GM12878 (cell line): ENCODE data around the gene HSD17B14. TPM values are rescaled to one million over a fixed set of nuclear protein-coding genes. Genes with fewer than 3 reads are reported as not detected.

Source experiments
- ATAC-seq: fragments of 200-7000 bp; cut with Tn5 transposase; 3 replicates; pipeline ENCODE4 v1.9.1; 2020; ENCODE audit warnings: mild to moderate bottlenecking, moderate library complexity
- BruUV-seq: library from RNA; stranded (reverse); fragments of 400-500 nt; replicated peaks from 2 replicates; lab custom pipeline; 2021; lab: Mats Ljungman, UMichigan
- CTCF ChIA-PET: fragments of 300-600 bp; sonication (Branson Sonifier 250); formaldehyde crosslinking; extraction: SDS; loops from one replicate; lab custom pipeline; 2021; ENCODE audit warnings: inconsistent platforms; lab: Yijun Ruan, JAX
- POLR2A ChIA-PET: fragments of 350-600 bp; formaldehyde crosslinking; extraction: SDS; loops from one replicate; lab custom pipeline; 2021; ENCODE audit warnings: inconsistent platforms; lab: Charles Lee
- RAD21 ChIA-PET: fragments of 300-600 bp; sonication (Branson Sonifier 250); formaldehyde crosslinking; loops from one replicate; lab custom pipeline; 2023; ENCODE audit warnings: antibody characterized with exemption; ENCODE audit not compliant: unreplicated experiment; lab: Charles Lee
- SMC1A ChIA-PET: fragments of 300-600 bp; sonication (Branson Sonifier 250); formaldehyde crosslinking; loops from one replicate; lab custom pipeline; 2023; ENCODE audit not compliant: unreplicated experiment, uncharacterized antibody; lab: Charles Lee
- DNase-seq: peaks from one replicate; pipeline ENCODE4 v3.0.0-alpha.2; 2011; ENCODE audit warnings: low read depth, low spot score
- FAIRE-seq: peaks from 3 replicates; lab custom pipeline; 2011; peaks lifted over from hg19 to GRCh38; lab: Jason Lieb, UNC
- H2AFZ ChIP-seq: 2 replicates; pipeline ENCODE4 v1.6.0; 2011; ENCODE audit warnings: low read depth, low read length, control low read depth; ENCODE audit not compliant: control insufficient read depth
- H3K27ac ChIP-seq: 2 replicates; pipeline ENCODE4 v1.5.1; 2011; ENCODE audit warnings: control low read depth; ENCODE audit not compliant: control insufficient read depth, insufficient read depth
- H3K27me3 ChIP-seq, 2 experiments: replicated peaks in 1 of 2; 2 replicates each; pipeline versions ENCODE4 v1.6.0 to v1.6.1; 2011; ENCODE audit warnings: low read length in 1 of 2; ENCODE audit not compliant: control insufficient read depth in 2 of 2, insufficient read depth in 2 of 2
- H3K36me3 ChIP-seq, 2 experiments: 2 replicates each; pipeline ENCODE4 v1.5.1; 2011; ENCODE audit warnings: low read length in 1 of 2; ENCODE audit not compliant: control insufficient read depth in 2 of 2, insufficient read depth in 2 of 2
- H3K4me1 ChIP-seq: 2 replicates; pipeline ENCODE4 v1.6.1; 2011; ENCODE audit warnings: mild to moderate bottlenecking, low read length, moderate library complexity, mixed read lengths; ENCODE audit not compliant: control insufficient read depth, insufficient read depth
- H3K4me2 ChIP-seq: 2 replicates; pipeline ENCODE4 v1.6.0; 2011; ENCODE audit warnings: control low read depth; ENCODE audit not compliant: control insufficient read depth, insufficient read depth
- H3K4me3 ChIP-seq: fragments of 200-600 bp; sonication (generic); 2 replicates; pipeline ENCODE4 v1.5.1; 2016
- H3K79me2 ChIP-seq: 2 replicates; pipeline ENCODE4 v1.6.0; 2011; ENCODE audit warnings: low read length; ENCODE audit not compliant: control insufficient read depth, insufficient read depth
- H3K9ac ChIP-seq: 2 replicates; pipeline ENCODE4 v1.8.0; 2011; ENCODE audit warnings: low read length, control low read depth, mixed read lengths; ENCODE audit not compliant: control insufficient read depth, insufficient read depth
- H3K9me3 ChIP-seq: replicated peaks from 3 replicates; pipeline ENCODE4 v1.5.1; 2011; ENCODE audit warnings: mild to moderate bottlenecking, low read length; ENCODE audit not compliant: control insufficient read depth, insufficient read depth
- H4K20me1 ChIP-seq: 2 replicates; pipeline ENCODE4 v1.6.0; 2011; ENCODE audit not compliant: control insufficient read depth, insufficient read depth
- CBX3 ChIP-seq: fragments of 200-600 bp; sonication (generic); IDR thresholded peaks from 2 replicates; pipeline ENCODE4 v1.6.1; 2016; ENCODE audit warnings: low read depth, borderline replicate concordance
- CREM ChIP-seq: IDR thresholded peaks from 2 replicates; pipeline ENCODE4 v1.6.1; 2014; ENCODE audit warnings: antibody characterized with exemption, low read depth
- EED ChIP-seq: sonication (generic); IDR thresholded peaks from 2 replicates; pipeline ENCODE4 v1.6.1; 2016; ENCODE audit warnings: antibody characterized with exemption, low read depth
- MTA3 ChIP-seq: IDR thresholded peaks from 2 replicates; pipeline ENCODE4 v1.6.1; 2012; ENCODE audit warnings: low read length, inconsistent platforms, borderline replicate concordance
- MXI1 ChIP-seq: fragments of 150-350 bp; IDR thresholded peaks from 2 replicates; pipeline ENCODE4 v1.6.1; 2011; ENCODE audit warnings: low read depth, mild to moderate bottlenecking, inconsistent platforms, low read length, improper control_type of control experiment
- MYB ChIP-seq: fragments of 150-350 bp; IDR thresholded peaks from 2 replicates; pipeline ENCODE4 v1.6.1; 2014; ENCODE audit warnings: mild to moderate bottlenecking, low read depth, low read length, borderline replicate concordance
- NFIC ChIP-seq: IDR thresholded peaks from 2 replicates; pipeline ENCODE4 v1.6.1; 2012; ENCODE audit warnings: low read depth, mild to moderate bottlenecking, inconsistent platforms, low read length, moderate library complexity
- NFXL1 ChIP-seq: fragments of 450-650 bp; IDR thresholded peaks from 2 replicates; pipeline ENCODE4 v1.6.1; 2017; ENCODE audit warnings: antibody characterized with exemption, mild to moderate bottlenecking, borderline replicate concordance
- NR2F1 ChIP-seq: fragments of 450-650 bp; conservative IDR thresholded peaks from 2 replicates; pipeline ENCODE4 v1.6.1; 2017; ENCODE audit warnings: mild to moderate bottlenecking
- POLR2AphosphoS2 ChIP-seq: IDR thresholded peaks from 2 replicates; pipeline ENCODE4 v1.6.1; 2011; ENCODE audit warnings: low read depth, mild to moderate bottlenecking, low read length, improper control_type of control experiment, moderate library complexity
- SMAD5 ChIP-seq: IDR thresholded peaks from 2 replicates; pipeline ENCODE4 v1.6.1; 2016; ENCODE audit warnings: antibody characterized with exemption, low read depth
- ZNF207 ChIP-seq: fragments of 450-650 bp; IDR thresholded peaks from 2 replicates; pipeline ENCODE4 v1.6.1; 2014; ENCODE audit warnings: antibody characterized with exemption, mild to moderate bottlenecking, borderline replicate concordance
- WGBS: methylation state at CpG from one replicate; pipeline ENCODE4 v1.1.6; 2016; ENCODE audit warnings: low lambda C conversion rate; ENCODE audit not compliant: insufficient replicate concordance, insufficient coverage; ENCODE audit errors: missing lambda C conversion rate; 5-methylcytosine and 5-hydroxymethylcytosine counted together
- in situ Hi-C: fragments of 300-500 bp; cut with MboI; formaldehyde crosslinking; loops from 9 replicates; pipeline ENCODE4 v1.14.3; 2018; ENCODE audit warnings: mixed read lengths
- intact Hi-C: fragments of 100-400 bp; cut with micrococcal nuclease; formaldehyde crosslinking; loops from one replicate; pipeline ENCODE4 v1.14.2; 2022; ENCODE audit not compliant: unreplicated experiment
- polyA plus RNA-seq, 11 experiments: library from polyadenylated mRNA; depleted of rRNA in 4 of 11; unstranded in 6 of 11; stranded (reverse) in 5 of 11; fragments of >200 nt; fragmentation: Nextera tagmentation in 4 of 11; fragmentation: Illumina TruSeq in 1 of 11; extraction: Ambion mirVana in 4 of 11; extraction: Trizol in 1 of 11; gene quantifications; 1 replicate in 1 of 11; 2 replicates in 10 of 11; pipeline versions ENCODE4 v1.2.1 to v1.2.3, GENCODE V29; 2011 to 2016; ENCODE audit warnings: inconsistent platforms in 2 of 11, missing spikeins in 2 of 11, low read depth in 1 of 11
- total RNA-seq, 4 experiments: library from RNA; depleted of rRNA in 3 of 4; stranded (reverse); fragments of >200 nt in 3 of 4; fragmentation: Illumina TruSeq in 1 of 4; extraction: Trizol in 1 of 4; gene quantifications; 2 replicates each; pipeline versions ENCODE4 v1.2.1 to v1.2.3, GENCODE V29; 2013 to 2021
- TF ChIP-seq, protein P1 (sequence below): fragments of 450-650 bp; IDR thresholded peaks from 2 replicates; pipeline ENCODE4 v1.6.1; 2017; ENCODE audit warnings: borderline replicate concordance
- TF ChIP-seq, protein P2 (sequence below): fragments of 450-650 bp; formaldehyde crosslinking; IDR thresholded peaks from 2 replicates; pipeline ENCODE4 v1.5.0; 2022; ENCODE audit warnings: mild to moderate bottlenecking, missing genetic modification characterization
- TF ChIP-seq, protein P3 (sequence below): fragments of 450-650 bp; IDR thresholded peaks from 2 replicates; pipeline ENCODE4 v1.6.1; 2017; ENCODE audit warnings: mild to moderate bottlenecking, low read depth, inconsistent platforms; ENCODE audit not compliant: poor library complexity, severe bottlenecking

HSD17B14 gene
- total and polyA plus RNA-seq, 10 of the 15 experiments (the other 5 are each of a cell fraction or from before 2014, with no cell fraction given) = 0.21 to 4.1 (median 0.61) TPM

DNA sequence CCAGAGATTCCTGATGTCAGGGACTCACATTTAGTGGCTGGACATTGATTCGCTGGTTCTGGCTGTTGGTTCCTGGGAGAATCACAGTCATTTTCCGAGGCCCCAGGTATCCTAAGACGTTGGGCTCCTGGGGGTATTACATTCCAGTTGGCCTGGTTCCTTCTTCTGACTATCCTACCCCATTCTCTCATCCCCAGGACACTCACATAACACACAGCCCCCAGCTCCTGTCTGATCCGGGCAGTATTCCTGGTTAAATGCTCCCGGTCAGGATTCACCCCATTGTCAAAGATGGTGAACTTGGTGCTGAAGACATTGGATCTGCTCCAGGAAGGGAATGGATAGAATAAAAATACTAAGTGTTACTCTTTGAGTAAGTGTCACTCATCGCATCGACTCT is 47.4 kb upstream of the HSD17B14 start:
- H3K27ac ChIP-seq = no peak overlapping the region
- H3K9me3 ChIP-seq = peaks cover 5% of the 10 kb centered on the region; the same call in 2 of the 3 replicates
- H3K27me3 ChIP-seq = no peaks in the 10 kb centered on the region
- 90% methylated on average over 7 of the region's 7 CpGs for WGBS
- ChIA-PET CTCF (no interaction called here), POLR2A (interaction anchor here (0.7 to 0.9 kb wide), 2 partner anchors 16 to 243 kb away, joined by 3 read pairs; partner anchors contain the start of gene NUCB1), SMC1A (no interaction called here), RAD21 (no interaction called here)
- in situ Hi-C loops (no loop called here), intact Hi-C loops (no loop called here)
- no peak overlapping the region for H2AFZ ChIP-seq
- TF ChIP-seq SMAD5 (no peak), POLR2AphosphoS2 (no peak), MTA3 (no peak), ZNF207 (no peak), MXI1 (no peak), MYB (no peak), NR2F1 (no peak), CREM (no peak), NFXL1 (no peak), EED (no peak), CBX3 (no peak), NFIC (no peak)
- TF ChIP-seq, protein P1, sequence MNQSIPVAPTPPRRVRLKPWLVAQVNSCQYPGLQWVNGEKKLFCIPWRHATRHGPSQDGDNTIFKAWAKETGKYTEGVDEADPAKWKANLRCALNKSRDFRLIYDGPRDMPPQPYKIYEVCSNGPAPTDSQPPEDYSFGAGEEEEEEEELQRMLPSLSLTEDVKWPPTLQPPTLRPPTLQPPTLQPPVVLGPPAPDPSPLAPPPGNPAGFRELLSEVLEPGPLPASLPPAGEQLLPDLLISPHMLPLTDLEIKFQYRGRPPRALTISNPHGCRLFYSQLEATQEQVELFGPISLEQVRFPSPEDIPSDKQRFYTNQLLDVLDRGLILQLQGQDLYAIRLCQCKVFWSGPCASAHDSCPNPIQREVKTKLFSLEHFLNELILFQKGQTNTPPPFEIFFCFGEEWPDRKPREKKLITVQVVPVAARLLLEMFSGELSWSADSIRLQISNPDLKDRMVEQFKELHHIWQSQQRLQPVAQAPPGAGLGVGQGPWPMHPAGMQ = no peak
- TF ChIP-seq, protein P2, sequence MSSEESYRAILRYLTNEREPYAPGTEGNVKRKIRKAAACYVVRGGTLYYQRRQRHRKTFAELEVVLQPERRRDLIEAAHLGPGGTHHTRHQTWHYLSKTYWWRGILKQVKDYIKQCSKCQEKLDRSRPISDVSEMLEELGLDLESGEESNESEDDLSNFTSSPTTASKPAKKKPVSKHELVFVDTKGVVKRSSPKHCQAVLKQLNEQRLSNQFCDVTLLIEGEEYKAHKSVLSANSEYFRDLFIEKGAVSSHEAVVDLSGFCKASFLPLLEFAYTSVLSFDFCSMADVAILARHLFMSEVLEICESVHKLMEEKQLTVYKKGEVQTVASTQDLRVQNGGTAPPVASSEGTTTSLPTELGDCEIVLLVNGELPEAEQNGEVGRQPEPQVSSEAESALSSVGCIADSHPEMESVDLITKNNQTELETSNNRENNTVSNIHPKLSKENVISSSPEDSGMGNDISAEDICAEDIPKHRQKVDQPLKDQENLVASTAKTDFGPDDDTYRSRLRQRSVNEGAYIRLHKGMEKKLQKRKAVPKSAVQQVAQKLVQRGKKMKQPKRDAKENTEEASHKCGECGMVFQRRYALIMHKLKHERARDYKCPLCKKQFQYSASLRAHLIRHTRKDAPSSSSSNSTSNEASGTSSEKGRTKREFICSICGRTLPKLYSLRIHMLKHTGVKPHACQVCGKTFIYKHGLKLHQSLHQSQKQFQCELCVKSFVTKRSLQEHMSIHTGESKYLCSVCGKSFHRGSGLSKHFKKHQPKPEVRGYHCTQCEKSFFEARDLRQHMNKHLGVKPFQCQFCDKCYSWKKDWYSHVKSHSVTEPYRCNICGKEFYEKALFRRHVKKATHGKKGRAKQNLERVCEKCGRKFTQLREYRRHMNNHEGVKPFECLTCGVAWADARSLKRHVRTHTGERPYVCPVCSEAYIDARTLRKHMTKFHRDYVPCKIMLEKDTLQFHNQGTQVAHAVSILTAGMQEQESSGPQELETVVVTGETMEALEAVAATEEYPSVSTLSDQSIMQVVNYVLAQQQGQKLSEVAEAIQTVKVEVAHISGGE = no peak
- TF ChIP-seq, protein P3, sequence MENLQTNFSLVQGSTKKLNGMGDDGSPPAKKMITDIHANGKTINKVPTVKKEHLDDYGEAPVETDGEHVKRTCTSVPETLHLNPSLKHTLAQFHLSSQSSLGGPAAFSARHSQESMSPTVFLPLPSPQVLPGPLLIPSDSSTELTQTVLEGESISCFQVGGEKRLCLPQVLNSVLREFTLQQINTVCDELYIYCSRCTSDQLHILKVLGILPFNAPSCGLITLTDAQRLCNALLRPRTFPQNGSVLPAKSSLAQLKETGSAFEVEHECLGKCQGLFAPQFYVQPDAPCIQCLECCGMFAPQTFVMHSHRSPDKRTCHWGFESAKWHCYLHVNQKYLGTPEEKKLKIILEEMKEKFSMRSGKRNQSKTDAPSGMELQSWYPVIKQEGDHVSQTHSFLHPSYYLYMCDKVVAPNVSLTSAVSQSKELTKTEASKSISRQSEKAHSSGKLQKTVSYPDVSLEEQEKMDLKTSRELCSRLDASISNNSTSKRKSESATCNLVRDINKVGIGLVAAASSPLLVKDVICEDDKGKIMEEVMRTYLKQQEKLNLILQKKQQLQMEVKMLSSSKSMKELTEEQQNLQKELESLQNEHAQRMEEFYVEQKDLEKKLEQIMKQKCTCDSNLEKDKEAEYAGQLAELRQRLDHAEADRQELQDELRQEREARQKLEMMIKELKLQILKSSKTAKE = no peak
- H4K20me1 ChIP-seq = no peaks in the 10 kb centered on the region
- H3K4me3 ChIP-seq = no peak overlapping the region
- no peaks in the 10 kb centered on the region for H3K36me3 ChIP-seq
- no TSS peak for BruUV-seq
- H3K9ac ChIP-seq = no peak overlapping the region
- no peak for FAIRE-seq
- H3K4me2 ChIP-seq = no peak overlapping the region
- no peak for ATAC-seq
- no peak for DNase-seq
- H3K79me2 ChIP-seq = no peaks in the 10 kb centered on the region; the same call in none of the 2 replicates
- peaks cover 14% of the 10 kb centered on the region for H3K4me1 ChIP-seq
